ENCODE results near the gene HIKESHI. TPM values are rescaled to one million over a fixed set of nuclear protein-coding genes. Genes with fewer than 3 reads are reported as not detected.

The HIKESHI gene
- polyA plus RNA-seq, 3 donors, result 43.3 to 55.7 (median 45.5) TPM

Other genes starting within 250 kb of the HIKESHI start
- gene PICALM, start 233.2 kb upstream of the HIKESHI start, polyA plus RNA-seq (ENCODE audit: insufficient read length in 3 of 3), result 100 to 1,000 TPM; 227 to 296 (median 288) TPM
- gene EED, start 57.5 kb upstream of the HIKESHI start, polyA plus RNA-seq (ENCODE audit: insufficient read length in 3 of 3), result 10 to 100 TPM; 40.3 to 44.0 (median 43.9) TPM
- gene CCDC81, start 72.6 kb downstream of the HIKESHI start, polyA plus RNA-seq (ENCODE audit: insufficient read length in 3 of 3), result 1 to 10 TPM in 2 of 3 donors, under 1 TPM in 1; 0.98 to 1.3 (median 1.1) TPM